ENCODE data around the gene METTL4. TPM values are rescaled to one million over a fixed set of nuclear protein-coding genes. Genes with fewer than 3 reads are reported as not detected.
"Not testable (repeated sequence)": the region's sequence is repeated elsewhere in the genome, so short reads cannot be mapped to it uniquely, and the experiment has no call there.

Gene METTL4
- total RNA-seq, 2 experiments from 2014 or later = 19.6 to 23.0 TPM

- H3K36me3 Mint-ChIP-seq = peaks cover 15% of the 10 kb centered on the region
- no peaks in the 10 kb centered on the region for H3K4me1 Mint-ChIP-seq (ENCODE audit: low read depth)
- ChIA-PET POLR2A (interaction anchor here (1.2 kb wide), 1 partner anchor 13 kb away, joined by 3 read pairs; the partner anchor contains the start of genes METTL4 and NDC80), CTCF (interaction anchor here (0.6 to 2.4 kb wide), 2 partner anchors 10 to 15 kb away, joined by 3 to 12 read pairs; no protein-coding TSS in a partner anchor)
- intact Hi-C loops (cut with micrococcal nuclease) = no loop called here
- no peak overlapping the region for H3K4me3 Mint-ChIP-seq
- DNase-seq = no peak
- no peak overlapping the region for H3K27ac Mint-ChIP-seq
- H3K9me3 Mint-ChIP-seq = no peaks in the 10 kb centered on the region
- H3K27me3 Mint-ChIP-seq = no peaks in the 10 kb centered on the region
Observed at GRCh38 chr18:2557536-2557935, 13.8 kb downstream of the METTL4 start.

- Mint-ChIP-seq H3K9me3 (no peaks in the 10 kb centered on the region), H3K27me3 (no peaks in the 10 kb centered on the region), H3K36me3 (peaks cover 12% of the 10 kb centered on the region), H3K4me3 (no peak overlapping the region), H3K4me1 (ENCODE audit: low read depth) (no peaks in the 10 kb centered on the region), H3K27ac (no peak overlapping the region)
- ChIA-PET CTCF (interaction anchor here (0.9 to 2.4 kb wide), 2 partner anchors 8 to 59 kb away, joined by 3 to 12 read pairs; no protein-coding TSS in a partner anchor), POLR2A (no interaction called here)
- no peak for DNase-seq
- intact Hi-C loops (cut with micrococcal nuclease) = no loop called here
Observed at GRCh38 chr18:2555895-2556294, 15.4 kb downstream of the METTL4 start.

- H3K27ac Mint-ChIP-seq = no peak overlapping the region
- no peak for DNase-seq
- intact Hi-C loops (cut with micrococcal nuclease) = no loop called here
- H3K27me3 Mint-ChIP-seq = no peaks in the 10 kb centered on the region
- POLR2A ChIA-PET = no interaction called here
- CTCF ChIA-PET = interaction anchor here (1.4 kb wide), 1 partner anchor 12 kb away, joined by 7 read pairs; no protein-coding TSS in a partner anchor
- peaks cover 19% of the 10 kb centered on the region for H3K36me3 Mint-ChIP-seq
- no peak overlapping the region for H3K4me3 Mint-ChIP-seq
- H3K9me3 Mint-ChIP-seq = no peaks in the 10 kb centered on the region
- no peaks in the 10 kb centered on the region for H3K4me1 Mint-ChIP-seq (ENCODE audit: low read depth)
Observed at GRCh38 chr18:2554696-2555095, 16.6 kb downstream of the METTL4 start.

GRCh38 chr18:2551425-2551824 is 19.9 kb downstream of the METTL4 start:
- no peak for DNase-seq
- no peak overlapping the region for H3K27ac Mint-ChIP-seq
- H3K4me1 Mint-ChIP-seq (ENCODE audit: low read depth) = peaks cover 7% of the 10 kb centered on the region
- H3K36me3 Mint-ChIP-seq = peaks cover 24% of the 10 kb centered on the region
- no peak overlapping the region for H3K4me3 Mint-ChIP-seq
- POLR2A ChIA-PET = no interaction called here
- intact Hi-C loops (cut with micrococcal nuclease) = no loop called here
- H3K27me3 Mint-ChIP-seq = no peaks in the 10 kb centered on the region
- no peaks in the 10 kb centered on the region for H3K9me3 Mint-ChIP-seq
- CTCF ChIA-PET = interaction anchor here (1.2 kb wide), 1 partner anchor 10 kb away, joined by 5 read pairs; no protein-coding TSS in a partner anchor

GRCh38 chr18:2549462-2549861 is 21.8 kb downstream of the METTL4 start:
- intact Hi-C loops (cut with micrococcal nuclease) = no loop called here
- Mint-ChIP-seq H3K36me3 (peaks cover 19% of the 10 kb centered on the region), H3K4me1 (ENCODE audit: low read depth) (peaks cover 7% of the 10 kb centered on the region), H3K27me3 (no peaks in the 10 kb centered on the region), H3K4me3 (no peak overlapping the region), H3K9me3 (no peaks in the 10 kb centered on the region), H3K27ac (no peak overlapping the region)
- no peak for DNase-seq
- CTCF ChIA-PET = interaction anchor here (0.8 to 1.4 kb wide), 4 partner anchors 7 to 211 kb away, joined by 3 to 8 read pairs (median 4); no protein-coding TSS in a partner anchor
- POLR2A ChIA-PET = interaction anchor here (1.4 kb wide), 1 partner anchor 12 kb away, joined by 3 read pairs; no protein-coding TSS in a partner anchor

- POLR2A ChIA-PET = no interaction called here
- intact Hi-C loops (cut with micrococcal nuclease) = no loop called here
- Mint-ChIP-seq H3K36me3 (peaks cover 18% of the 10 kb centered on the region), H3K27ac (no peak overlapping the region), H3K27me3 (no peaks in the 10 kb centered on the region), H3K4me1 (ENCODE audit: low read depth) (peaks cover 7% of the 10 kb centered on the region), H3K4me3 (no peak overlapping the region), H3K9me3 (no peaks in the 10 kb centered on the region)
- no peak for DNase-seq
- CTCF ChIA-PET = interaction anchor here (0.5 to 2.6 kb wide), 19 partner anchors 9 to 1104 kb away, joined by 3 to 13 read pairs (median 4); partner anchors contain the start of genes METTL4 and NDC80
Observed at GRCh38 chr18:2547477-2548087, 23.7 kb downstream of the METTL4 start.

- CTCF ChIA-PET = interaction anchor here (1.8 to 2.6 kb wide), 2 partner anchors 208 to 439 kb away, joined by 4 to 13 read pairs; no protein-coding TSS in a partner anchor
- no peak for DNase-seq
- Mint-ChIP-seq H3K4me3 (no peak overlapping the region), H3K4me1 (ENCODE audit: low read depth) (peaks cover 9% of the 10 kb centered on the region), H3K27ac (no peak overlapping the region), H3K27me3 (no peaks in the 10 kb centered on the region), H3K9me3 (no peaks in the 10 kb centered on the region), H3K36me3 (peaks cover 10% of the 10 kb centered on the region)
- POLR2A ChIA-PET = no interaction called here
- intact Hi-C loops (cut with micrococcal nuclease) = no loop called here
Observed at GRCh38 chr18:2545155-2545554, 26.1 kb downstream of the METTL4 start.

- ChIA-PET CTCF (interaction anchor here (0.6 to 2.2 kb wide), 25 partner anchors 8 to 442 kb away, joined by 3 to 31 read pairs (median 4); no protein-coding TSS in a partner anchor), POLR2A (interaction anchor here (0.6 kb wide), 1 partner anchor 36 kb away, joined by 3 read pairs; no protein-coding TSS in a partner anchor)
- not testable (repeated sequence) for H3K4me1 Mint-ChIP-seq (ENCODE audit: low read depth); H3K27ac Mint-ChIP-seq; H3K9me3 Mint-ChIP-seq; DNase-seq; H3K36me3 Mint-ChIP-seq; H3K27me3 Mint-ChIP-seq; H3K4me3 Mint-ChIP-seq
- intact Hi-C loops (cut with micrococcal nuclease) = loop anchor here (1.0 to 5.0 kb wide), 3 partner anchors 205 to 955 kb away; no protein-coding TSS in a partner anchor
Observed at GRCh38 chr18:2541925-2542563, 29.3 kb downstream of the METTL4 start.

GRCh38 chr18:2540575-2540974 is 30.7 kb downstream of the METTL4 start:
- Mint-ChIP-seq H3K27ac (no peak overlapping the region), H3K36me3 (peaks cover 4% of the 10 kb centered on the region), H3K9me3 (no peaks in the 10 kb centered on the region), H3K4me1 (ENCODE audit: low read depth) (peaks cover 2% of the 10 kb centered on the region), H3K4me3 (no peak overlapping the region), H3K27me3 (no peaks in the 10 kb centered on the region)
- no peak for DNase-seq
- CTCF ChIA-PET = interaction anchor here (1.0 to 2.2 kb wide), 4 partner anchors 14 to 436 kb away, joined by 3 to 31 read pairs (median 10); no protein-coding TSS in a partner anchor
- intact Hi-C loops (cut with micrococcal nuclease) = loop anchor here (5.0 kb wide), 1 partner anchor 953 kb away; no protein-coding TSS in a partner anchor
- POLR2A ChIA-PET = no interaction called here

- no peak for DNase-seq
- no peak overlapping the region for H3K4me3 Mint-ChIP-seq
- H3K4me1 Mint-ChIP-seq (ENCODE audit: low read depth) = peaks cover 2% of the 10 kb centered on the region
- no peak overlapping the region for H3K27ac Mint-ChIP-seq
- intact Hi-C loops (cut with micrococcal nuclease) = no loop called here
- ChIA-PET POLR2A (no interaction called here), CTCF (no interaction called here)
- H3K36me3 Mint-ChIP-seq = peaks cover 10% of the 10 kb centered on the region
- H3K27me3 Mint-ChIP-seq = no peaks in the 10 kb centered on the region
- H3K9me3 Mint-ChIP-seq = no peaks in the 10 kb centered on the region
Observed at GRCh38 chr18:2538844-2539243, 32.5 kb downstream of the METTL4 start.

GRCh38 chr18:2538236-2538635 is 33.1 kb downstream of the METTL4 start:
- CTCF ChIA-PET = no interaction called here
- intact Hi-C loops (cut with micrococcal nuclease) = no loop called here

GRCh38 chr18:2537296-2537695 is 34.0 kb downstream of the METTL4 start:
- intact Hi-C loops (cut with micrococcal nuclease) = no loop called here
- DNase-seq = no peak
- H3K4me1 Mint-ChIP-seq (ENCODE audit: low read depth) = peaks cover 2% of the 10 kb centered on the region
- ChIA-PET CTCF (interaction anchor here (1.1 to 1.8 kb wide), 2 partner anchors 10 to 12 kb away, joined by 5 to 6 read pairs; no protein-coding TSS in a partner anchor), POLR2A (interaction anchor here (1.0 kb wide), 1 partner anchor 12 kb away, joined by 3 read pairs; no protein-coding TSS in a partner anchor)
- H3K9me3 Mint-ChIP-seq = no peaks in the 10 kb centered on the region
- peaks cover 17% of the 10 kb centered on the region for H3K36me3 Mint-ChIP-seq
- H3K27me3 Mint-ChIP-seq = no peaks in the 10 kb centered on the region
- no peak overlapping the region for H3K4me3 Mint-ChIP-seq
- H3K27ac Mint-ChIP-seq = no peak overlapping the region

More at GRCh38 chr18:2538236-2538635, 33.1 kb downstream of the METTL4 start:
- H3K4me1 Mint-ChIP-seq (ENCODE audit: low read depth) = peaks cover 2% of the 10 kb centered on the region
- POLR2A ChIA-PET = no interaction called here
- H3K27ac Mint-ChIP-seq = no peak overlapping the region
- no peaks in the 10 kb centered on the region for H3K9me3 Mint-ChIP-seq
- DNase-seq = no peak
- peaks cover 10% of the 10 kb centered on the region for H3K36me3 Mint-ChIP-seq
- no peaks in the 10 kb centered on the region for H3K27me3 Mint-ChIP-seq
- H3K4me3 Mint-ChIP-seq = no peak overlapping the region

Measured in activated CD4-positive, alpha-beta memory T cell treated with anti-CD3 and anti-CD28 coated beads for 36 hours (primary cell).